RWPE1 (cell line): Measurements from ENCODE around the gene CECR2.

Source experiments
- CTCF ChIA-PET: fragments of 350-600 bp; sonication (Branson Sonifier 250); formaldehyde crosslinking; extraction: SDS; loops from one replicate; lab custom pipeline; 2021; lab: Yijun Ruan, JAX
- POLR2A ChIA-PET: fragments of 400-600 bp; formaldehyde crosslinking; extraction: SDS; loops from one replicate; lab custom pipeline; 2020; ENCODE audit warnings: antibody characterized with exemption; ENCODE audit not compliant: low non-redundant PET; lab: Yijun Ruan, JAX
- DNase-seq: peaks from one replicate; pipeline ENCODE4 v3.0.0; 2012; ENCODE audit warnings: low spot score
- H3K27ac ChIP-seq: fragments of 450-650 bp; 2 replicates; pipeline ENCODE4 v1.5.1; 2017
- TF ChIP-seq, protein P1 (sequence below): fragments of 450-650 bp; conservative IDR thresholded peaks from 2 replicates; pipeline ENCODE4 v1.5.1; 2017; ENCODE audit warnings: low read depth, mild to moderate bottlenecking

Gene CECR2

DNA sequence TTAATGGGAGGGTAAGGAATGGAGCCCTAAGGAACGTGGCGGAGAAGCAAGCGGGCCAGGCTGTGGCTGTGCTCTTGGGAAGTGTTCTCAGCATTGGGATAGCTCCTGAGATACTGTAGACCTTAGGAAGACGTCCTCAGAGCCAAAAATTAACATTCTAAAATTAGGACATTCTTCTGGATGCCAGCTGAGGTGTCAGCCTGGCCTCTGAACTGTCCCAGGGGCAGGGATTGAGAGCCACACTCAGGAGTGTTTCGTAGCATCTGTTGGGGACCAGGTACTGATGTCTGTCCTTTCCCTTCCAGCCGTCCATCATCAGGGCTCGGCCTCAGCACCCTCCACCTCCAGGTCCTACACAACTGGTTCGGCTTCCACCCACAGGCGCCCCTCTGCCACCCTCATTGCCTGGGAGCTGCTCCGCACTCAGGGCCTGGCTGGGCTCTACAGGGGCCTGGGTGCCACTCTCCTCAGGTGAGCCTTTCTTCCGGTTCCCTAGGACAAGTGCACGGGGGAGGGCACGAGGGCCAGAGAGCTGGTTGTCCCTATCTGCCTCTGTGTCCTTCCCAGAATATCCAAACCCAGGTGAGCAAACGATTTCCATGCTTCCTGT is 217.7 kb downstream of the CECR2 start:
- H3K27ac ChIP-seq = no peak overlapping the region
- ChIA-PET POLR2A (no interaction called here), CTCF (no interaction called here)
- DNase-seq = no peak
- TF ChIP-seq, protein P1, sequence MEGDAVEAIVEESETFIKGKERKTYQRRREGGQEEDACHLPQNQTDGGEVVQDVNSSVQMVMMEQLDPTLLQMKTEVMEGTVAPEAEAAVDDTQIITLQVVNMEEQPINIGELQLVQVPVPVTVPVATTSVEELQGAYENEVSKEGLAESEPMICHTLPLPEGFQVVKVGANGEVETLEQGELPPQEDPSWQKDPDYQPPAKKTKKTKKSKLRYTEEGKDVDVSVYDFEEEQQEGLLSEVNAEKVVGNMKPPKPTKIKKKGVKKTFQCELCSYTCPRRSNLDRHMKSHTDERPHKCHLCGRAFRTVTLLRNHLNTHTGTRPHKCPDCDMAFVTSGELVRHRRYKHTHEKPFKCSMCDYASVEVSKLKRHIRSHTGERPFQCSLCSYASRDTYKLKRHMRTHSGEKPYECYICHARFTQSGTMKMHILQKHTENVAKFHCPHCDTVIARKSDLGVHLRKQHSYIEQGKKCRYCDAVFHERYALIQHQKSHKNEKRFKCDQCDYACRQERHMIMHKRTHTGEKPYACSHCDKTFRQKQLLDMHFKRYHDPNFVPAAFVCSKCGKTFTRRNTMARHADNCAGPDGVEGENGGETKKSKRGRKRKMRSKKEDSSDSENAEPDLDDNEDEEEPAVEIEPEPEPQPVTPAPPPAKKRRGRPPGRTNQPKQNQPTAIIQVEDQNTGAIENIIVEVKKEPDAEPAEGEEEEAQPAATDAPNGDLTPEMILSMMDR = no peak

DNA sequence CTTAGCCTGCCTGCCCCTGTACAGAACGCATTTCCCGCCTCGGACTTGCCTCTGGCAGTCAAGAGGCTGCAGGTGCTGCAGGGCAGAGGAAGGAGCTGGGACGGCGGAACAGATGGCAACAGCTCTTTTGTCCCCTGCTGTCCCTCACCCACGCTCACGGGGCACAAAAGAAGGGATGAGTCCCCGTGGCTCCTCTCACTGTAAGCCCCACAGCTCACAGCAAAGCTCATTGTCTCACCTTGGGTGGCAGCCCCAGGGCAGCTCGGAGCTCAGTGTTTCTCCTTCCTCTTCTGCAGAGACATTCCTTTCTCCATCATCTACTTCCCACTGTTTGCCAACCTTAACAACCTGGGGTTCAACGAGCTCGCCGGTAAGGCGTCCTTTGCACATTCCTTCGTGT is 218.4 kb downstream of the CECR2 start:
- ChIA-PET POLR2A (interaction anchor here (0.6 kb wide), 1 partner anchor 39 kb away, joined by 7 read pairs; no protein-coding TSS in a partner anchor), CTCF (no interaction called here)
- H3K27ac ChIP-seq = no peak overlapping the region
- TF ChIP-seq, protein P1 = no peak
- no peak for DNase-seq

DNA sequence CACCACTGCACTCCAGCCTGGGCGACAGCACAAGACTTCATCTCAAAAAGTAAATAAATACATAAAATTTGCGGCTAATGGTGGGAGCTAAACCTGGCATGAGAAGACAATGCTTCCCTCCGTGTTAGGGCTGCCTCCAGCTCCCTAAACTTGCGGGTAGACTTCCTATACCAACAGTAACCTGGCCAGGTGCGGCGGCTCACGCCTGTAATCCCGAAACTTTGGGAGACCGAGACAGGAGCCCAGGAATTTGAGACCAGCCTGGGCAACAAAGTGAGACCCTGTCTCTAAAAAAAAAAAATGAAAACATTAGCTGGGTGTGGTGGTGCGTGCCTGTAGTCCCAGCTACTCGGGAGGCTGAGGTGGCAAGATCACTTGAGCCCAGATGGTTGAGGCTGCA is 219.3 kb downstream of the CECR2 start:
- POLR2A ChIA-PET = no interaction called here
- no peak overlapping the region; the same call in 1 of the 2 replicates for H3K27ac ChIP-seq
- TF ChIP-seq, protein P1 = no peak
- CTCF ChIA-PET = no interaction called here
- DNase-seq = no peak

DNA sequence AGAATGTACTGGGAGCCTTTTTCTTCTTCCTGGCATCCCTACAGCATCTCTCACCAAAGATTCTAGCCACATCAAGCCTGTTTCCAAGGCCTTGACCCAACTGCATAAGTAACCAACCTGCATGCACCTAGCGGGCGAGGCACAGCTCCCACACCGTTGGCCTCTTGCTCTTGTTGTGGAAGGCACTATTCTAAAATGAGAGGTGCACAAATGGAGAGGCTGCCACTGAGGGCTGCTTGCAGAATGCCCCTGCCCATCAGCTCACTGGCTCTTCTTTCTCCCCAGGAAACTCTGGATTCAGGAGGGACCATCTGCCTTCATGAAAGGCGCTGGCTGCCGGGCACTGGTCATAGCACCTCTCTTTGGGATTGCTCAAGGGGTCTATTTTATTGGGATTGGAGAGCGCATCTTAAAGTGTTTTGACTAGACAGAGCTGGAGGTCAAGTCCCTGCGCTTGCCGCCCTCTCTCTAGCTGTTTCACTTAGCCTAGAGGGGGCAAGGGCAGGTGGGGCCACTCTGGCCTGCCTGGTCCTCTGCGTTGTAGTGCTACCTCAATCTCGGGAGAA is 220.6 kb downstream of the CECR2 start:
- POLR2A ChIA-PET = no interaction called here
- TF ChIP-seq, protein P1 = no peak
- no peak for DNase-seq
- CTCF ChIA-PET = interaction anchor here (1.4 kb wide), 1 partner anchor 31 kb away, joined by 4 read pairs; no protein-coding TSS in a partner anchor
- H3K27ac ChIP-seq = peak overlapping the region; percentile 30

DNA sequence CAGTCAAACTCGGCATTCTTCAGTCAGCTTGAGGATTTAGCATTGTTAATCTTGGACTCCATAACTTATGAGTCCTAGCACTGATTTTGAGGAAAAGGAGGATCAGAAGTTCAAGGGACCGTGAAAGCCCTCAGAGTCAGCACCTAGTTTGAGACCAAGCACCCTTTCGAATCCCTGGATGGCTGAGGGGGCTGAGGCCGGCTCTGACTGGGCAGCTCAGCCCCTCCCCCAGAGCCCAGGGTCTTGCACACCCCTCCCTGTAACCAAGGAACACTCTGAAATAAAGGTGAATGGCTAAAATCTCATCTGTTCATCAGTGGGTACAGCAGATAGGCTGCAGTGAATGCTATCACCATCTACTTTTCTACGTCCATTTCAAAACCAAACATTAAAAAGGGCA is 221.3 kb downstream of the CECR2 start:
- no peak for DNase-seq
- CTCF ChIA-PET = no interaction called here
- TF ChIP-seq, protein P1 = no peak
- peak overlapping the region; percentile 30; the same call in 1 of the 2 replicates for H3K27ac ChIP-seq
- POLR2A ChIA-PET = no interaction called here

DNA sequence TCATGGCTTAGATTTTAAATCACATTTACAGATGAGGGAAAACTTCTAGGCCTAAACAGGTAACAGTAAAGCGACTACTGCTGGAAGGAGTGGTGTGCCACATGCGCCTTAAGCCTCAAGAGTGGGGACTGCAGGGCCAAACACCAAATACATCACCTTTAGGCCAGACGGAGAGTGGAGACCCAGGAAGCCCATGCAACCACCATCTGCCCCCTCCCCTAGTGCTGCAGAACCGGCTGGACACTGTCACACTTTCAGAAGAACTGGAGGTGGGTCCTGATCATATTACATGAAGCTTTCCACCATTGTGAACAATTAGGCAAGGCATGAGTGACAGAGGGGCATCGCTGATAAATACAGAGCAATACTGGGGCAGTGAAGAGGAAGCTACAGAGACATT is 222.9 kb downstream of the CECR2 start:
- DNase-seq = no peak
- CTCF ChIA-PET = interaction anchor here (0.6 to 0.7 kb wide), 2 partner anchors 9 to 28 kb away, joined by 3 to 4 read pairs; no protein-coding TSS in a partner anchor
- no peak overlapping the region for H3K27ac ChIP-seq
- POLR2A ChIA-PET = no interaction called here
- TF ChIP-seq, protein P1 = no peak
